Esophagus squamous epithelium (tissue), 4 donors: ENCODE results near the gene MAPK12.

Experiments
- CTCF ChIP-seq, 6 experiments: fragments of 450-650 bp in 4 of 6; fragments of 200-600 bp in 2 of 6; sonication (generic) in 2 of 6; IDR thresholded peaks; one replicate each; pipeline ENCODE4 v1.5.1; 2016 to 2019; ENCODE audit warnings: antibody characterized with exemption in 6 of 6, mild to moderate bottlenecking in 4 of 6, moderate library complexity in 4 of 6
- POLR2A ChIP-seq, 4 donors: fragments of 450-650 bp; IDR thresholded peaks; one replicate each; pipeline ENCODE4 v1.6.1; 2017; ENCODE audit warnings: antibody characterized with exemption in 4 of 4, mild to moderate bottlenecking in 4 of 4, moderate library complexity in 3 of 4

GRCh38 chr22:50206599-50206998, 54.9 kb downstream of the MAPK12 start:
- TF ChIP-seq POLR2A (IDR thresholded peaks at IDR 0.05) (no peak), CTCF (IDR thresholded peaks at IDR 0.05) (peak in 4 of 6 experiments; percentile 14 to 31 (median 26))
